Amniotic epithelial cell (primary cell): Measurements from ENCODE around the gene CEP70.
A peak's percentile ranks its signal among the peaks of the same experiment; 100 is the strongest.
"Not testable (repeated sequence)": the region's sequence is repeated elsewhere in the genome, so short reads cannot be mapped to it uniquely, and the experiment has no call there.

Experiments
- DNase-seq: peaks from one replicate; pipeline ENCODE4 v3.0.0-alpha.2; 2010; ENCODE audit warnings: low read depth

Gene CEP70

GRCh38 chr3:138593488-138594149 is 441 bp downstream of the CEP70 start:
- no peak for DNase-seq

GRCh38 chr3:138591392-138591791 is 2.7 kb downstream of the CEP70 start:
- DNase-seq, result no peak

- no peak for DNase-seq
These were observed 5.6 kb downstream of the CEP70 start for GRCh38 chr3:138588445-138588844.

- DNase-seq, result no peak
These were observed 6.7 kb downstream of the CEP70 start for GRCh38 chr3:138587374-138587773.

- DNase-seq, result no peak
These were observed 15.0 kb downstream of the CEP70 start for GRCh38 chr3:138578961-138579574.

- DNase-seq, result no peak
These were observed 15.9 kb downstream of the CEP70 start for GRCh38 chr3:138578141-138578540.

- DNase-seq, result no peak
These were observed 20.9 kb downstream of the CEP70 start for GRCh38 chr3:138573138-138573537.

GRCh38 chr3:138569624-138570023 is 24.4 kb downstream of the CEP70 start:
- not testable (repeated sequence) for DNase-seq

GRCh38 chr3:138569090-138569489 is 25.0 kb downstream of the CEP70 start:
- DNase-seq, result peak; percentile 5

GRCh38 chr3:138567403-138567802 is 26.7 kb downstream of the CEP70 start:
- DNase-seq, result no peak

GRCh38 chr3:138566293-138566692 is 27.8 kb downstream of the CEP70 start:
- not testable (repeated sequence) for DNase-seq

- DNase-seq, result not testable (repeated sequence)
These were observed 31.2 kb downstream of the CEP70 start for GRCh38 chr3:138562902-138563301.

GRCh38 chr3:138560501-138560900 is 33.6 kb downstream of the CEP70 start:
- DNase-seq, result no peak

- no peak for DNase-seq
These were observed 34.9 kb downstream of the CEP70 start for GRCh38 chr3:138559134-138559533.

GRCh38 chr3:138554775-138555174 is 39.3 kb downstream of the CEP70 start:
- DNase-seq, result peak; percentile 3

GRCh38 chr3:138550958-138551357 is 43.1 kb downstream of the CEP70 start:
- not testable (repeated sequence) for DNase-seq

- DNase-seq, result no peak
These were observed 44.7 kb downstream of the CEP70 start for GRCh38 chr3:138549179-138549977.

GRCh38 chr3:138547342-138547975 is 46.6 kb downstream of the CEP70 start:
- no peak for DNase-seq

GRCh38 chr3:138544546-138544945 is 49.5 kb downstream of the CEP70 start:
- no peak for DNase-seq

GRCh38 chr3:138542977-138543376 is 51.1 kb downstream of the CEP70 start:
- DNase-seq, result no peak

- DNase-seq, result no peak
These were observed 54.7 kb downstream of the CEP70 start for GRCh38 chr3:138539352-138539751.

- not testable (repeated sequence) for DNase-seq
These were observed 72.6 kb downstream of the CEP70 start for GRCh38 chr3:138521445-138521844.
